CD4-positive, alpha-beta T cell treated with Interleukin-21 for 1 hour (primary cell): ENCODE data around the gene PRDM8.
"Not testable (repeated sequence)": the region's sequence is repeated elsewhere in the genome, so short reads cannot be mapped to it uniquely, and the experiment has no call there.

ENCODE experiments used
- DNase-seq: peaks from one replicate; pipeline ENCODE4 v3.0.0-alpha.2; 2020

The PRDM8 gene

GRCh38 chr4:80231180-80231579 is 33.9 kb downstream of the PRDM8 start:
- no peak for DNase-seq

GRCh38 chr4:80232707-80233370 is 35.5 kb downstream of the PRDM8 start:
- DNase-seq: no peak

GRCh38 chr4:80233390-80233789 is 36.1 kb downstream of the PRDM8 start:
- no peak for DNase-seq

- DNase-seq: no peak
Measured at GRCh38 chr4:80235451-80235850, 38.1 kb downstream of the PRDM8 start.

GRCh38 chr4:80237992-80238391 is 40.7 kb downstream of the PRDM8 start:
- no peak for DNase-seq

GRCh38 chr4:80239480-80240150 is 42.3 kb downstream of the PRDM8 start:
- no peak for DNase-seq

GRCh38 chr4:80240976-80241375 is 43.7 kb downstream of the PRDM8 start:
- DNase-seq: no peak

- no peak for DNase-seq
Measured at GRCh38 chr4:80243274-80244018, 46.1 kb downstream of the PRDM8 start.

GRCh38 chr4:80247484-80247883 is 50.2 kb downstream of the PRDM8 start:
- DNase-seq: not testable (repeated sequence)

- no peak for DNase-seq
Measured at GRCh38 chr4:80249144-80249543, 51.8 kb downstream of the PRDM8 start.

- no peak for DNase-seq
Measured at GRCh38 chr4:80252427-80252826, 55.1 kb downstream of the PRDM8 start.

GRCh38 chr4:80252953-80253352 is 55.6 kb downstream of the PRDM8 start:
- DNase-seq: no peak

GRCh38 chr4:80253510-80253909 is 56.2 kb downstream of the PRDM8 start:
- DNase-seq: no peak
